NCI-H2081 (cell line): ENCODE data around the gene TSPAN4.
A peak's percentile ranks its signal among the peaks of the same experiment; 100 is the strongest.

Experiments
- DNase-seq, 2 experiments: peaks; one replicate each; lab custom pipeline; 2025; lab: John Stamatoyannopoulos, UW

The TSPAN4 gene

DNA sequence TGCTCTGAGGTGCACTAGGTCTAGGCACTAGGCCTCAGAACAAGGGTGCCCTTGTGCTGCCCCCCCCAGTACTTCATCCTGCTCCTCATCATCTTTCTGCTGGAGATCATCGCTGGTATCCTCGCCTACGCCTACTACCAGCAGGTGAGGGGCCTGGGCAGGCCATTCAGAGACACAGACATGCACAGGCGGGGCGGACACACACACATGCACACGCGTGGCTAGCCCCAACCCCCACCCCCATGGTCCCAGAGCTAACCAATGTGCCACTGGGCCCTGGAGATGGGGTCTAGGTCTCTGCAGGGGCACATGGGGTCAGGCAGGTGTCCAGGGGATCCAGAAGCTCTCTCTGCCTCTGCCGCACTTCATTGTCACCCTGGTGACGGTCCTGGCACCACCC, 6.0 kb upstream of the TSPAN4 start:
- no peak for DNase-seq

DNA sequence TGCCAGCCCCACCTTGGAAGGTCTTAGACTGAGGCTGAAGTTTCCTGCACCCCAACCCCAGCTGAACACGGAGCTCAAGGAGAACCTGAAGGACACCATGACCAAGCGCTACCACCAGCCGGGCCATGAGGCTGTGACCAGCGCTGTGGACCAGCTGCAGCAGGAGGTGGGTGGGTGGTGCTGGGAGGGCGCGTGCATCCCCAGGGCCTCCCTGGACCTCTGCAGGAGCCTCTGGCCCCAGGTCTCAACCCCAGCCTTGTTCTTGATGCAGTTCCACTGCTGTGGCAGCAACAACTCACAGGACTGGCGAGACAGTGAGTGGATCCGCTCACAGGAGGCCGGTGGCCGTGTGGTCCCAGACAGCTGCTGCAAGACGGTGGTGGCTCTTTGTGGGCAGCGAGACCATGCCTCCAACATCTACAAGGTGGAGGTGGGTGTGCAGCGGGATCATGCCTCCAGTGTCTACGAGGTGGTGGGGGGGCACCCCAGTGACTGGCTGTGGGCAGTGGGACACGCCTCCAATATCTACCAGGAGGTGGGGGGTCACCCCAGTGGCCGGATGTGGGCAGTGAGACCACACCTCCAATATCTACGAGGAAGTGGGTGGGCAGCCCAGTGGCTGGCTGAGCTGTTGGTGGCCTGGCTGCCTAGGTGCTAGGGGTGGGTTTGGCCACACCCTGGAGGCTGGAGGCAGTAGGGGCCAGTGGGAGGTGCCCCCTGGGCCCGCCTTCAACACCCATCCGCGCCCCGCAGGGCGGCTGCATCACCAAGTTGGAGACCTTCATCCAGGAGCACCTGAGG, 5.3 kb upstream of the TSPAN4 start:
- DNase-seq, result no peak

DNA sequence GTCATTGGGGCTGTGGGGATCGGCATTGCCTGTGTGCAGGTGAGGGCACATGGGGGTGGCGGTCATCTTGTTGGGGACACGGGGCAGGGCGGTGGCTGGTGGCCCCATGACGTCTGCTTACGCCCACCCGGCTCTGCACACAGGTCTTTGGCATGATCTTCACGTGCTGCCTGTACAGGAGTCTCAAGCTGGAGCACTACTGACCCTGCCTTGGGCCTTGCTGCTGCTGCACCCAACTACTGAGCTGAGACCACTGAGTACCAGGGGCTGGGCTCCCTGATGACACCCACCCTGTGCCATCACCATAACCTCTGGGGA, 4.7 kb upstream of the TSPAN4 start:
- DNase-seq, result no peak

DNA sequence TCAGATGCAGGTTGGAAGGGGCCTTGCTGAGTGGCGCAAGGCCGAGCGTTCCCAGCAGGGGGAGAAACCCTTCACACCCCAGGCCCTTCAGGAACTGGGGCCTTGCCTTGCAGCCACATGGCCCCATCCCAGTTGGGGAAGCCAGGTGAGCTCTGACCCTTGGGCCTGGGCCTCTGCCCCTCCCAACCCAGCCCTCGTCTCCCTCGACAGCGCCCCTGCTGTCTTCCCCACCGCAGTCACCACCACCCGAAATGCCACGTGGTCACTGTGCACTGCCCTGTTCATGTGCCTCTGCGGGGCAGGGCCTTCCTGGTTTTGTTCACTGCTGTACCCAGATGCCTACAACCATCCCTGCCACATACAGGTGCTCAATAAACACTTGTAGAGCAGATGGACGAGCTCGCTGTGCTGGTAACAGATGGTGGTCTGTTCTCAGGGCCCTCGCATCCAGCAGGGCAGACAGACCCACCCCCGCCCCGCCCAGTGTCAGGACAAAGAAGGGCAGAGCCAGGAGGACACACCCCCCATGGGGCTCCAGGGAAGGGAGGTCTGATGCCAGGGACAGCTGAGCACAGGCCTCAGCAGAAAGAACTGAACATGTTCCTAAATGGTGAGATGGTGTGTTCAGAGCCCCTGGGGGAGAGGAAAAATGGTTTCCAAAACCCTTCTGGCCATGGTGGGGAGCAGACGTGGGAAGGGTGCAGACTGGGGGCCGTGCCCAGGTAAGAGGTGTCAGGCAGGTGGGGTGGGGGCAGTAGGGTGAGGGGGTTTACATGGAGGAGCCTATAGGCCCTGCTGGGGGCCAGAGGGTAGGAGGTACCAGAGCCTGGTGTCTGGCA, 4.0 kb upstream of the TSPAN4 start:
- no peak for DNase-seq

DNA sequence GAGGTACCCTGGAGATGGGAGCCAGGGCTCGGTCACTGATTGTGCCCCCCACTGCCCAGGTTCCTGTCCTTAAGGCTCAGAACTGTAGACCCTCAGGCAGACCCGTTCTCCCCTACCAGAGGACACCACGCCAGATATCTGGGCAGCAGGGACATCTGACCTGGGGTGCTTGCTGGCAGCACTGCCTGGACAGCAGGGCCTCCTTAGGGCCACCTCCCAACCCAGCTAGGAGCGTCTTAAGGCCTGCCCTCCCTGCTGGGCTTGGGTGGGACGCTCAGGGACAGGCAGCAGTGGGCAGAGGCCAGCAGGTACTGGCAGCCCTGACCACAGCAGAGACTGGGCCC, 3.4 kb upstream of the TSPAN4 start:
- DNase-seq, result no peak

DNA sequence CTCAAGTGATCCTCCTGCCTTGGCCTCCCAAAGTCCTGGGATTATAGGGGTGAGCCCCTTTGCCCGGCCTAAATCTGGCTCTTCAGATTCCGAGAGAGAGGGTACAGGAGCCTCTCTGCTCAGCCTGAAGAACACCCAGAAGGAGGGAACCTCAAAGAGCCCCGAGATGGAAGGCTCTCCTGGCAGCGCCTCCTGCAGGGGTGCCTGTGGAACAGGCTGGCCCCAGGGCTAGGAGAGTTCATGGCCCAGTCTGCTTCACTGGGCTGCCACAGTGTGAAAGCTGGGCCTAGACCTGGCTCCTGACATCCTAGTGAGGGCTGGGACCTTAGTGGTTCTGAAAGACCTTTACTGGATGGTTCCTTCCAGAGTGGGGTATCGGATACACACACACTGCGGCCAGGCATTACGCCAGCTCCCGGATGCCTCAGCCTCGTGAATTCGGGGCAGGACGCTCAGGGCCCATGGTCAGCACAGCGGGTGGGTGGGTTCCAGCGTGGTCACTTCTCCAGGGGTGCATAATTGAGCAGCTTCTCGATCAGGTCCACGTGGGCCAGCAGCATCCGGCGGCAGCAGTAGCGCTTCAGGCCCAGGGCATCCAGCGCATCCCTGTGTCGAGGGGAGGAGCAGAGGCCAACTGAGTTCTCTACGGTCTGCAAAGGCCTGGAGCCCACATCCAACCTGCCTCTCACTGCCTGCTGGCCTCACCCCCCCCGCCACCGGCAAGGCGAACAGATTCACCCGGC, 2.6 kb upstream of the TSPAN4 start:
- no peak for DNase-seq

DNA sequence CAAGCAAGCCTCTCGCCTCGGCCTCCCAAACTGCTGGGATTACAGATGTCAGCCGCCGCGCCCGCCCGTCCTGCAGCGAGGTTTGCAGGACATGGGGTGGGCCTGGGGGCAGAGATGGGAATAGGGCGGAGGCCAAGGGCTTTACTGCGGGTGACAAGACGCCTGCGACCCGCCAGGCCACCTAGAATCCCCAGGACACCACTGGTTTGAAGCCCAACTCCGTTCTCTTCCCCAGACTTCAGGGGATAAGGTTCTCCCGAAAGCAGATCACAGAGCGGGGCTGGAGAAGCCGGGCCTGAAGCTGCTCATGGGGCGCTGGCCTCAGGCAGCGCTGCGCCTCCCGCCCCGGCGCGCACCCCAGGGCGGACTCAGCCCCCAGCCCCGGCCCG, 677 bp upstream of the TSPAN4 start:
- no peak for DNase-seq

DNA sequence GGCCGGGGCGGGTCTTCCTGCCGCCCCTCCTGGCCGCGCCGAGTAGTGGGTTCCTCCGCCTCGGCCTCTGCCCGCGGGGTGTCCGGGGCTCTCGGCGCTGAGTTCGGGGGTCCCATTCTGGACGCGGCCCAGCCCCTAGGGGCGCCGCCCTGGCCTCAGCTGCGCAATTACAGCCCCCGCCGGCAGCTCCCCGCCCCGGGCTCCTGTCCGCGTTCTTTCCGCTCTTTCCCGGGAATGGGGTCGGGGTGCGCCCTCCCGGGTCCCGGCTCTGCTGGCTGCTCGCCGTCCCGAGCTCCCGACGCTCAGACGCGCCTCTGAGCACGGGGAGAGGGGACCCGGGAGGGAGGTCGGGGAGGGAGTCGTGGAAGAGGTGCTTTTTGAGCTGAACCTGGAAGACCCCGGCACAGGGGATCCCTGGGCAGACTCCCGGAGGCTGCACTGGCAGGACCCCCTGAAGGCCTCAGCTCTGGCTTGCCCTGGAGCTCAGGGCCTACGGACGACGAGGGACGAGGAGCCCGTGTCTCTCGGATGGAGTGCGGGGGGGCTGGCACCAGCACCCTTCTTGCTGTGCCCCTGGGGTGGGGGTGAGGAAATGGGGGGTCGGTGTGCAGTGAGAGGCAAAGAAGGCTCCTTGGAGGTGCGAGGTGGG, 558 bp downstream of the TSPAN4 start:
- no peak for DNase-seq

DNA sequence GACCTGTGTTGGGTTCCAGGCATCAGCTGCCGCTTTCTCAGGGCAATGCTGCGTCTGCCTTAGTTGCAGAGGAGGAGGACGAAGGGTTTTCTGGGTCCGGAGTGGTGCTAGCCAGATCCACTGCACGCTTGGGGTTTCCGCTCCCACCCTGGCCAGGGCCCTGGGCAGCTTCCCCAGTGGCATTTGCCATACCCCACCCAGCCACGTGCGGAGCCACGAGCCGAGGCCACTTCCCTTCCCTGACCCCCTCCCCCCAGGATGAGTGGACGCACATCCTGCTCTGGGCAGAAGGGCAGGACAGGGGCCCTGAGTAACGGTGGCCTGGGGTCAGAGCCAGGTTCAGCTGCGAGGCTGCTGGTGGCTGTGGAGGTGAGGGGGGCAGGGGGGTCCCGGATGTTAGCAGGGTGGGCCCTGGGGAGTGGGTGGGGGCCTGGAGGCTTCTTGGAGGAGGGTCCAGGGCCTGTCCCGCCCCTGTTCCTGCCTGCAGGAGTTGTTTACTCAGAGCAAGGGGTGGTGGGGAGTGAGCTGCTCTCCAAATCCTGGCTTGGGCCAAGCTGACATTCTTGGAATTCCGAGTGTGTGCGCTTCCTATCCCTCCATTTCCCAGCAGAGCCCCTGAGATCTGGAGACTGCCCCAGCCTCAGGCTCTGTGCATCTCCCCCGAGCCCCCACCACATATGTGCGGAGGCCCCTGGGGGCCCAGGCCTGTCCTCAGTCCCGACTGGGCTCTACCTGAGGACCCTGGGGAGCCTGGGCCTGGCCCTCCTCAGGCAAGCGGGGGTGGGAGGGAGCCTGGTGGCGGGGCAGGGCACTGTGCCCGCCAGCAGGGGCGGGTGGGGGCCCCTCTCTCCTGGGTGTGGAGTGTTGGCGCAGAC, 1.4 kb downstream of the TSPAN4 start:
- DNase-seq, result no peak

DNA sequence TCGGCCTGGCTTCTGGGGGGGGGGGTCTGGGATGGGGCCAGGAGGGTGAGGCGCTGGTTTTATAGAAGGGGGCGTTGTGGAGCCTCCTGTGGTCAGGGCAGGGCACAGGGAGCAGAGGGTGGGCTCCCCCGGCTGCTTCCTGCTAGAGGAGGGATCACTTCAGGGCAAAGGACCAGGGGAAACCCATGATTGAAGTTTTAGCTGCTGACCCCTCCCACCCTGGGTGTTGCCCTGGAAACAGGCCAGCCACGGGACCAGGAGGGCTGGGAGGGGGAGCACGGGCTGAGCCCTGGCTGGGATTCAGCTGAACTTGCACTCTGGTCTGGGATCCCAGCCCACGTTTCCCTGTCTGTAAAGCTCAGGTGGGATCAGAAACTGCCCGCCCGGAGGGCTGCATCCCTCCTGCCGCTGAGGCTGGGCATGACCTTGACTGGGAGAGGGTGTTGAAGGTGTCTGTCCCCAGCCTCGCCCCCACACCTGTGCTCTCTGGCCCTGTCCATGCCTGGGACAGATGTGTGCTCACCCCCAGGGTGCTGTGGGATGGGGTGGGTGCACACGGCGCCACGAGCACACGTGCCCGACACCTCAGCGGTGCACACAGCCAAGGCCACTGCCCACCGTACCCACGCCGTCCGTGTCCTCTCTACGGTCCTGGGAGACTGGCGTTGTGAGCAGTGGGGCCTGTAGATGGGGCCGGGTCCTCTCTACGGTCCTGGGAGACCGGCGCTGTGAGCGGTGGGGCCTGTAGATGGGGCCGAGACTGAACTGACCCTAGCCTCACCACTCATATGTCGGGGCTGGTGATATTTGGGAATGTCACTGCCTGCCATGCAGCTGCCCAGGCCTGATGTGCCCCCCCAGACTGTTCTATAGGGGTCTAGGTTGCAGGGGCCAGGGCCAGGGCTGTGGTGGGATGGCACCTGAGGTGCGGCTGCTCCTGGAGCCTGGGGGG, 2.3 kb downstream of the TSPAN4 start:
- DNase-seq, result peak in 1 of 2 experiments; percentile 33

DNA sequence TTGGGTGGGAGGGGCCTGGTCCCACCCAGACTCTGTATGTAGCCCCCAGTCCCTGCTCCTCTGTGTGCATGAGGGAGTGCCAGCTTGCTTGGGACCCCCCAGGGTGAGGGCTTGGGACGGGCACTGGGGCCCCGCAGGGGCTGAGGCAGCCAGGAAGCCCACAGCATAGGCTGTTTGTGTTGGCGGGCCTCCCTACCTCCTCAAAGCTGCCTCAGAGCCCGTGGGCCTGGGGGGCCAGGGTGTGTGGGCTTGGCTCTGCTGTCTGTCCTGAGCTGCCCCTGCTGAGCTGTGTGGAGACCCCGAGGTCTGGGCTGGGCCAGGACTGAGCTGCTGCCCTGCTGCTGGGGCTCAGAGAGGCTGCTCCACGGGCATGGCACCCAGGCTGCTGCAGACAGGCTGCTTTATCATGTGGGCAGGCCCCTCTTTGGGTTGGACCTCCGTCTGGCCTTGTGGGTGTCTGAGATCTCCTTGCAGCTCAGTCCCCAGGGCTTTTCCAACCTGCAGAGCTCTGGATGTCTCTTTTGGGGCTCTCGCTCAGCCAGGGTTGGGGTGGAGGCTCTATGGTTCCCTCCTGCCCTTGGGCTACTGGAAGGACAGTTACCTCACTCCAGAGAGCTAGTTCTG, 3.3 kb downstream of the TSPAN4 start:
- DNase-seq, result no peak

DNA sequence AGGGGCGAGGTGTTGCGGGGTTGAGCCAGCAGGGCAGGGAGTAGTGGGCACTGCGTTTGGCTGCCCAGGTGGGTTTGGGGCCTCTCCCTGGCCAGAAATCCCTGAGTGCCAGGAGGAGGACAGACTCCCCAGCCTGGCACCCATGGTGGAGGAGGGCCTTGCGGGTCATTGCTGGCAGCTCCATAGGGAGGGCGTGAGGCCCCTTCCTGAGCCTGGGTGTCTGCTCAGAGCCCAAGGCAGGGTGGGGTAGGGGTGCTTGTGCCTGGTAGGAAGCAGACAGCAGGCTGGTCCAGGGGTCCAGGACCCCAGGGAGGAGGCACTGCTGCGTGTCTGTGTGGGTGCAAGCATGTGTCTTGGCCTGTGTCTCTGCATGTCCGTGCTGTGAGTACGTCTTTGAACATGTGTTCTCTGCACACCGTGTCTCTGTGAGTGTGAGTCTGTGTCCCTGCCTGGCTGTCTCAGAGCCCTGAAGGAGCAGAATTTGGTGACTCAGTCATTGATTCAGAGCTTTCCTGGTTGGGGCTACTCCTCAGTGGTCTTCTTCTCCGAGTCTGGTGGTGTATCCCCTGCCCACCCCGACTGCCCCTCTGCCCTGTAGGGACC, 3.9 kb downstream of the TSPAN4 start:
- DNase-seq, result no peak

DNA sequence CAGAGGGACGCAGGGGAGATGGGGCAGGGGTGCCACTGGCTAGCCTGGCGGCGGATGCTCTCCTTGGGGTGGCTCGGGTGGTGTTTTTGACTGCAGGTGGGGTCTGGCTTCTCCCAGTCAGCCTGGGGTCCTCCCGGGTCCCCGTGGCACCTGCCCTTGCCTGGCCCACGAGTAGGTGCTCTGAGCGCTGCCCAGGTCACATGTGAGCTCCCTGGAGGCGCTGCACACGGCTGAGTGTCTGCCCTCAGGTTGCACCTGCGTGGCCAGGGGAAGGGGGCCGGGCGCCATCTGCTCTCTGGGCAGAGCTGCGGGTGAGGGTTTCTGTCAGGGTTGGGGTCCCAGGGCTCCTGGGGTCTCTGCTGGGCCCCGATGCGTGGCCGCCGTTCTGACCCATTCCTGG, 5.2 kb downstream of the TSPAN4 start:
- no peak for DNase-seq

DNA sequence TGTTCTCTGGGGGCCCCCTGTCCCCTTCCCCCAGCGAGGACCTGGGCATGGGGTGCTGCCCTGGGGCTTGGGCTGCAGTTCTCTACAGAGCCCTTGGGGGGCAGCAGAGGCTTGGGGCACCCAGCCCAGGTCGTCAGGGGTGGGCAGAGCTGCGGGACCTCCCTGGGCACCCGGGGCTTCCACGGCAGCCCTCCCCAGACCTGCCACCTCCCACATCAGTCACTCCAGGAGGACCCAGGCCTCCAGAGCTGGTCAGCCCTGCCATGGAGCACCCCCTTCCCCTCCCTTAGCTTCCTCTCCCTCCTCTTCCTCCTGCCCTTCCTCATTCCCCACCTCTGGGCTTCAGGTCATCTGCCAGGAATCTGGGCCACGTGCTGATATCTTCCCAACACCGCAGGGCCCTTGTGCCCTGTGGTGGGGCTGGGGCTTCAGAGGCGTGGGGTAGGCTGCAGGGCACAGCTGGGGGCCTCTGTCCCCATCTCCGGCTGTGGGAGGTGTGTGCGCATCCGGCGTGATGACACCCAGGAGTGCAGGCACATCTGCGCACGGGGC, 5.8 kb downstream of the TSPAN4 start:
- DNase-seq, result peak; percentile 45 to 60

DNA sequence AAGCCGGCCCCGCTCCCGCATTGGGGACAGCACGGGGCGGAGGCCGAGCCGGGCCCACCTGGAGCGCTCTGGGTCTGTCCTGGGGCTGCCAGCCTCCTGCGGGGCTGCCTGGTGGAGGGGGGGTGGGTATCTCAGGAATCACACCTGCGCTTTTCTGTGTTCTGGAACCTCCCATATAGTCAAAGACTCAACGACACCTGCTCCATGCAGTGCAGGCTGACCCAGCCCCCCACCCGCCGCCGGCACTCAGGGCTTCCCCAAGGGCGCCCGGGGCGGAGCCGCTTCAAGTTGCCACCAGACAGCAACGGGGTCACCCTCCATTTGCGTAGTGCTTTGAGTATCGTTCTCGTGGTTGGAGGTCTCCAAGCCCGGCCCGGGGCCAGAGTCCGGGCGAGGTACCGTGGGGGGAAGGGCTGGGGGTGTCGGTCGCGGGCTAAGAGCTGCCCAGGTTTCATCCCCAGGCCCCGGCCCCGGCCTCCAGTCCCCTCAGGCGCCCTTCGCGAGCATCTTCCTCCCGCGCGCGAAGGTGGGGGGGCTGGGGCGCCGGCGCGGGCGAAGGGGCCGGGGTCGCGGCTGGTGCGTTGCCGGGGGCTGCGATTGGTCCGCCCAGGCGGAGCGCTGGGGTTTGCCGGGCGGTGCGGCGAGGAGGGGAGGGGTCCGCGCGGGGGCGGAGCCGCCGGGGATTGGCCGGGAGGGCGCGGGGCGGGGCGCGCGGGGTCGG, 6.6 kb downstream of the TSPAN4 start:
- DNase-seq, result peak; percentile 38 to 60

DNA sequence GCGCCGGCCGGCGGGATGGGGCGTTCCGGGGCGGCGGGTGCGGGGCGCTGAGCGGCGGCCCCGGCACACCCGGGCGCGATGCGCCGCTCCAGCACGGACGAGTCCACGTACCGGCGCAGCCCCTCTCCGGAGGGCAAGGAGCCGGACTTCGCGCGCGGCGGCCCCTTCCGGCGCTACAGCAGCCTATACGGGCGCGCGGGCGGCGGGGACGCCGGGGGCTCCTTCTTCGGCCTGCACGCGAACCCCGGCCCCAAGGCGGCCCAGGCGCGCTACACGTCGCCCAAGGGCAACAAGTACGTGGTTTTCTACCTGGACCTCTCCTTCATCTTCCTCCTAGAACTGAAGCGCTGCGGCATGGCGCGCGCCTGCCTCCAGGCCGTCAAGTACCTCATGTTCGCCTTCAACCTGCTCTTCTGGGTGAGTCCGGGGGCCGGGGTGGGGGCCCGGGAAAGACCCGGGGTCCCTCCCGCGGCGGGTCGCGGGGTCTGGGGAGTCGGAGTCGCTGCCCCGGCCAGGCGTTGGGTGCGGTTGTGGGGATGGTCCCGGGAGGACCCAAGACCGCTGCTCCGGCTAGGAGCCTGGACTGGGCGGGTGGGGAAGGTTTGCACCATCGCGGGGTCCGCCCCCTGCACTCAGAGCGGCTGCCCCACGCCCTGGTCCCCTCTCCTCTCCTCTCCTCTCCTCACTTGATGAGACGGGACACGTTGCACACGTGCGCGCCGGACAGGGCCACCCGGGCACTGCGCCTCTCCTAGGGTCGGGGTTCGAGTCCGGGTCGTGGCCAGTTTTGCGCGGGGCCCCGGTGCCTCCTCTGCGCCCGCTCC, 7.5 kb downstream of the TSPAN4 start:
- no peak for DNase-seq
